Measurements from ENCODE around the gene CIAO2B.

GRCh38 chr16:66958857-66959703 is 24.9 kb upstream of the CIAO2B start:
- TF ChIP-seq ZFP3 (CRISPR knock-in tag; IDR thresholded peaks at IDR 0.05) (no peak), TOX (CRISPR knock-in tag; IDR thresholded peaks at IDR 0.05; ENCODE audit: borderline replicate concordance) (no peak)
- TF ChIP-seq, protein P1, sequence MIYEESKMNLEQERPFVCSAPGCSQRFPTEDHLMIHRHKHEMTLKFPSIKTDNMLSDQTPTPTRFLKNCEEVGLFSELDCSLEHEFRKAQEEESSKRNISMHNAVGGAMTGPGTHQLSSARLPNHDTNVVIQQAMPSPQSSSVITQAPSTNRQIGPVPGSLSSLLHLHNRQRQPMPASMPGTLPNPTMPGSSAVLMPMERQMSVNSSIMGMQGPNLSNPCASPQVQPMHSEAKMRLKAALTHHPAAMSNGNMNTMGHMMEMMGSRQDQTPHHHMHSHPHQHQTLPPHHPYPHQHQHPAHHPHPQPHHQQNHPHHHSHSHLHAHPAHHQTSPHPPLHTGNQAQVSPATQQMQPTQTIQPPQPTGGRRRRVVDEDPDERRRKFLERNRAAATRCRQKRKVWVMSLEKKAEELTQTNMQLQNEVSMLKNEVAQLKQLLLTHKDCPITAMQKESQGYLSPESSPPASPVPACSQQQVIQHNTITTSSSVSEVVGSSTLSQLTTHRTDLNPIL (CRISPR knock-in tag; IDR thresholded peaks at IDR 0.05; ENCODE audit: low read depth): no peak
